Mononuclear cell (primary cell): ENCODE results near the gene CD164L2. TPM values are rescaled to one million over a fixed set of nuclear protein-coding genes. Genes with fewer than 3 reads are reported as not detected.
"Not testable (repeated sequence)": the region's sequence is repeated elsewhere in the genome, so short reads cannot be mapped to it uniquely, and the experiment has no call there.

Source experiments
- H3K27me3 ChIP-seq: 2 replicates; pipeline ENCODE4 v1.6.0; 2011; ENCODE audit warnings: low read length, control low read depth; ENCODE audit not compliant: insufficient read depth
- H3K4me1 ChIP-seq: 2 replicates; pipeline ENCODE4 v1.5.1; 2011; ENCODE audit warnings: mild to moderate bottlenecking, low read length, control low read depth; ENCODE audit not compliant: insufficient read depth
- H3K4me3 ChIP-seq: 2 replicates; pipeline ENCODE4 v1.5.1; 2011; ENCODE audit warnings: mild to moderate bottlenecking, low read length, moderate library complexity
- H3K9me3 ChIP-seq: 2 replicates; pipeline ENCODE4 v1.5.1; 2011; ENCODE audit warnings: low read depth, mild to moderate bottlenecking, control low read depth, low read length
- total RNA-seq: library from RNA; depleted of rRNA; stranded (reverse); fragments of >200 nt; gene quantifications from one replicate; pipeline ENCODE4 v1.2.3, GENCODE V29; 2012

CD164L2 gene
- total RNA-seq, 1 donor = not detected

GRCh38 chr1:27412502-27412901 lies 29.4 kb upstream of the CD164L2 start:
- Histone ChIP-seq H3K27me3 (no peaks in the 10 kb centered on the region), H3K9me3 (no peaks in the 10 kb centered on the region), H3K4me1 (peaks cover 16% of the 10 kb centered on the region), H3K4me3 (no peak overlapping the region)

DNA sequence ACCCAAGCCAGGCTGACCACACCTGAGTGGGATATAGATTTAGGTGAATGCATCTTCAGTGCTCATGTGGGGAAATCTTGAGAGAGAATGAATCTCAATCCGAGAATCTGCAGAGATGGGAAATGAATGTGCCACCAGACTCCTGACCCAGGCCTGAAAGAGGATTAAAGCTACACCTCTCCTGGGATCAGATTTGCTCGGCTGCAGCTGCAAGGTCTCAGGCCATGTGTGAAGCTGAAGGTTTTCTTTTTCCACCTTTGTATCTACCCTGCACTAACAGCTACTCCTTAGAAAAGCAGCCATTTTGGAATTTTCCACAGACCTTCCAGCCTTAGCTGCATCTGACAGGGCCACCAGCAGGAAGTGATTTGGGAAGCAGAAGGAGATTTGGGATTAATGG lies 27.6 kb upstream of the CD164L2 start:
- Histone ChIP-seq H3K4me1 (peaks cover 4% of the 10 kb centered on the region), H3K9me3 (no peaks in the 10 kb centered on the region), H3K4me3 (no peak overlapping the region), H3K27me3 (no peaks in the 10 kb centered on the region)

DNA sequence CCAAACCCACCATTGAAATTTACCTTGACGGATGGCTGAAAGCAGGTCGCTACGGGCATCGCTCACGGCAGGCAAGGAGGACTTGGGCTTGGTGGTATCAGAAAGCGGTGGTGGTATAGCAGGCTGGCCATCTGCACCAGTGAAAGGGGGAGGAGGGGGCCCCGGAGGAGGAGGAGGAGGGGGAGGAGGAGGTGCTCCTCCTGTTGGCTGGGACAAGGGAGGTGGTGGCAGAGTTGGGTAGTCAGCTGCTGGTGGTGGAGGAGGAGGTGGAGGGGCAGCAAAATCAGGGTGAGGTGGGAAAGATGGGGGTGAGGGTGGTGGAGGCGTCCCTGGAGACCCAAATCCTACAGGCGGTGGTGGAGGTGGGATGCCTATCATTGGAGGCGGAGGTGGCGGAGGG lies 26.5 kb upstream of the CD164L2 start:
- Histone ChIP-seq H3K4me1 (peaks cover 4% of the 10 kb centered on the region), H3K4me3 (no peak overlapping the region), H3K27me3 (no peaks in the 10 kb centered on the region), H3K9me3 (no peaks in the 10 kb centered on the region)

GRCh38 chr1:27408151-27408550 lies 25.0 kb upstream of the CD164L2 start:
- Histone ChIP-seq H3K27me3 (no peaks in the 10 kb centered on the region), H3K9me3 (no peaks in the 10 kb centered on the region), H3K4me3 (no peak overlapping the region), H3K4me1 (peaks cover 17% of the 10 kb centered on the region)

GRCh38 chr1:27406791-27407190 lies 23.7 kb upstream of the CD164L2 start:
- peaks cover 30% of the 10 kb centered on the region for H3K4me1 ChIP-seq
- H3K9me3 ChIP-seq, H3K4me3 ChIP-seq, H3K27me3 ChIP-seq: not testable (repeated sequence)

- Histone ChIP-seq H3K4me1 (peaks cover 33% of the 10 kb centered on the region), H3K4me3 (no peak overlapping the region), H3K27me3 (no peaks in the 10 kb centered on the region), H3K9me3 (no peaks in the 10 kb centered on the region)
Measured at GRCh38 chr1:27406362-27406680, 23.2 kb upstream of the CD164L2 start.

DNA sequence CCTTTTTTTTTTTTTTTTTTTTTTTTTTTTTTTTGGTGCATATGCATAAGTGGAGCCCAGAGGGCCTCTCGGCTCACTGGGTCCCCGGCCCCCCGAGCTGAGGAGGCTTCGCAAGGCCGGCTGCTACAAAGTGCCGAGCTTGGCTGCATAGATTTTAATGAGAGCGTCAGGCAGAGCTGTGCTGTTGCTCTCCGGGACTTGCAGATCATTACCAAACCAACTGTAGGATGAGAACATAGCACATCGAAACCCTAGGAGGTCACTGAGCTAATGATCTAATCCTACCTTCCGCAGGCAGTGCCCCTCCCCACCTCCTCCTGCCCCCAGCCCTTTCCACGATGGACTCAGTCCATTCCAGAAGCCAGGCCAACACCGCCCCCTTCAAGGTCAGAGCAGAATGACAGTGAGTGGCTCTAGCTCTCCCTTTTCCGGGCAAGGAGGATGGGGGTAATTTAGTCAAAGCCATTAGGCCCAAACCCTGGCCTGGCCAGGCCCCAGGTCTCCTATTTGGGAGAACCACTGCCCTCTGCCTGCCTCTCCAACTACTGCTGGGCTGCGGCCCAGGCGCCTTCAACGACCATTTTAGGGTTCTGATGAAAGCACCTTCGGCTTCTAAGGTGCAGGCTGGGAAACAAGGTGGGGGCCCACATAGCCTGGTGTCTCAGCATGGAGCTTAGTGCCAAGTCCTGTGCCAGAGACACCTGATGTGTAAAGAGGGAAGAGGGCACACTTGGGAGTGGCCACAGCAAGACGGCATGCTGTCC lies 22.6 kb upstream of the CD164L2 start:
- not testable (repeated sequence) for H3K4me3 ChIP-seq, H3K9me3 ChIP-seq, H3K27me3 ChIP-seq
- H3K4me1 ChIP-seq = peaks cover 33% of the 10 kb centered on the region

DNA sequence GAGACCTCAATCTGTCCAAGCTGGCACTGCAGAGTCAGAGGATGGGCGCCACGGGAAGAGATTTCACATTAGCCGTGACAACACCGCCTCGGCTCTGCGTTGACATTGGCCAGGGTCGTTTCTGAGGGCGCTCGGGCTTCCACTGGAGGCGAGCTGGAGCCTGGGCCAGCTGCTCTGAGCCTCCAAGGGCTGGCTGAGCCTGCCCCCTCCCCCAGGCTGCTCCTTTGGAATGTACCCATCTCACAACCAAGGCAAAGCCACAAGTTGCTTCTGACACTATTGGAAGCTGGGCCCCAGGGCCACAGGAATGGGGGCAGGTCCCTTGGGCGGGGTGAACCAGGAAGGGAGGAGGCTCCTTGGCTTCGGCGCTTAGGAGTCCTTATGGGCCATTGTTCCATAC lies 21.9 kb upstream of the CD164L2 start:
- H3K9me3 ChIP-seq = no peaks in the 10 kb centered on the region
- H3K4me3 ChIP-seq = no peak overlapping the region
- peaks cover 33% of the 10 kb centered on the region for H3K4me1 ChIP-seq
- no peaks in the 10 kb centered on the region for H3K27me3 ChIP-seq

- Histone ChIP-seq H3K4me3 (no peak overlapping the region), H3K4me1 (peaks cover 33% of the 10 kb centered on the region), H3K27me3 (no peaks in the 10 kb centered on the region), H3K9me3 (no peaks in the 10 kb centered on the region)
Measured at GRCh38 chr1:27403931-27404330, 20.8 kb upstream of the CD164L2 start.

DNA sequence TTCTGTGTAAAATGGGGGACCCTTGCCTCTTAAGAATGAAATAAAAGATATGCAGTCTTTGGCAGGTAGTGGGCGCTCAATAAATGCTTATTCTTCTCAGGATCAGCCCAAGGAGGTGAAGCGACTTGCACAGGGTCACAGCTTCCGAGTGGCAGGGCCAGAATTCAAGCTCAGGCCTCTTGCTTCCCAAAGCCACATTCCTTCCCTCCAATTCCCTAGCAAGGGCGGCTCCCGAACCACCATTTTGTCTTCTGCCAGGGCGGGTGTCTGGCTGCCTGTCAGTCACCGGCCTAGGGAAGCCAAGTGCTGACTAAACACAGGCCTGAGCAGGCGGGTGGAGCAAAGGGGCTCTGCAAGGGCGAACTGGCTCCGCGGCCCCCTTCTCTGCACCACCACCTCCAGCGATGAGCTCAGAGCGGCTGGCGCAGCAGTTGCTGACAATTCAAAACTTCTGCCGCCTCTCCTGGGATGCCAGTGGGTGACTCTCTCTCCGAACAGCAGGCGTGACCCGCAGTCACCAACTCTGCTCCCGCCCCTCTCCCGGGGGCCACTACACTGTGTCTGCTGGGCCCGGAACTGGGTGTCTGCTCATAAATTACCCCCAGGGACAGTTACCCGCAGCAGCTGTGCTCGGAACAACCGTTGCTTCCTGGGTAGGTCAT lies 20.1 kb upstream of the CD164L2 start:
- Histone ChIP-seq H3K4me3 (no peak overlapping the region), H3K4me1 (peaks cover 33% of the 10 kb centered on the region), H3K27me3 (no peaks in the 10 kb centered on the region), H3K9me3 (no peaks in the 10 kb centered on the region)

DNA sequence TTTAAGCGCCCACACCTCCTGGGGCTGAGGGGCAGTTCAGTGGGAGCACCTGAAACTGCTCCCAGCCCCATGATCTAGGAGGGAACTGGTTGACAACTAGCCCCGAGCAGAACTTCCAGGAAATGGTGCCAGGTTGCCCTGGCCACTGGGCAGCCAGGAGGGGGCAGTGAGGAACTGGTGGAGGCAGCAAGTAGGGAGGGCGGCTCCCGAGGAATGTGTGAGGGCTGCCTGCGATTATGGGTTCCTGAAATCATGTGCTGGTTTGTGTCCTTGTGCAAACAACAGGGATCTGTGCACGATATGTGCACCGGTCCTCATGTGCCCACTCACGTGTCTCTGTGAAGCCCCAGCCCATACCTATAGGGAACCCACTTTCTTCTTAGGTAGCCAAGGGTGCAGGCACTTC lies 19.2 kb upstream of the CD164L2 start:
- Histone ChIP-seq H3K27me3 (no peaks in the 10 kb centered on the region), H3K4me1 (peaks cover 33% of the 10 kb centered on the region), H3K4me3 (no peak overlapping the region), H3K9me3 (no peaks in the 10 kb centered on the region)

- Histone ChIP-seq H3K4me1 (peaks cover 29% of the 10 kb centered on the region), H3K9me3 (no peaks in the 10 kb centered on the region), H3K27me3 (no peaks in the 10 kb centered on the region), H3K4me3 (no peak overlapping the region)
Measured at GRCh38 chr1:27400963-27401341, 17.8 kb upstream of the CD164L2 start.

- H3K9me3 ChIP-seq = no peaks in the 10 kb centered on the region
- H3K4me1 ChIP-seq = peaks cover 30% of the 10 kb centered on the region
Measured at GRCh38 chr1:27400082-27400962, 17.2 kb upstream of the CD164L2 start.

DNA sequence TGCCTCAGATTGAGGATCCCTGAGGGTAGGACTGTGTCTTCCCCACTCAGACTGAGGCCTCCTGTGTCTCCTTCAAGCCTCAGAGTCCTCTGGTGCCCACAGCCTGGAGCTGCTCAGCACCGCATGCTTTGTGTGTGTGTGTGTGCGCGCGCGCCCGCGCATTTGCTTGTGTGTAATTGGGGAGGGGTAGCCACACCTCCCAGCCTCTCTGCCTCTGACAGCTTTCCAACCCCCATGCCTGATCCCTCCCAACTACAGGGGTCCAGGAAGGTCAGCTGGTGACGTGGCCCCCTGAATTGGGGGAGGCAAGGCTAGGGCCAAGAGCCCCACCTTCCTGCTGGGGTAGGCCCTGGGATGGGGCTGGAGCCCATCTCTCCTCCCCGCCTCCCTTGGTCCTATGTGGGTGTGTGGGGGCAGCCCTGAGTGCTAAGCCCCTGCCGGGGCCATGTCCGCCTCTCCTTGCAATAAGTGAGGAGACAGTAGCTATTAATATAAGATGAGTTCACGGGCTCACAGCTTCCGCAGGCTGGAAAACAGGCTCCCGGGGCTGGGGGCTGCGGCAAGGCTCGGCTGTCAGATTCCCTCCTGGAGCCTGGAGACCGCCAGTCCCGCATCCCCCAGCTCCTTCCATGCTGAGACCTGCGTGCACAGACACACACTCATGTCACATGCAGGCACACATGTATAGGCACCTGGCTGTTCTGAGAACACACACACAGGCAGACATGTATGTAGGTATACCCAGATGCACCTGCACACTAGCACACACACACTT lies 16.3 kb upstream of the CD164L2 start:
- H3K9me3 ChIP-seq = no peaks in the 10 kb centered on the region
- no peak overlapping the region for H3K4me3 ChIP-seq
- no peaks in the 10 kb centered on the region for H3K27me3 ChIP-seq
- peaks cover 36% of the 10 kb centered on the region for H3K4me1 ChIP-seq

More at GRCh38 chr1:27400082-27400962, 17.2 kb upstream of the CD164L2 start:
- no peak overlapping the region for H3K4me3 ChIP-seq
- no peaks in the 10 kb centered on the region for H3K27me3 ChIP-seq
